Measurements from ENCODE around the gene SLC47A2. TPM values are rescaled to one million over a fixed set of nuclear protein-coding genes. Genes with fewer than 3 reads are reported as not detected.

The SLC47A2 gene
- total and polyA plus RNA-seq, 2 of the 13 experiments (the other 11 are each of a cell fraction or from before 2014, with no cell fraction given) = 0.04 TPM; not detected in 1

GRCh38 chr17:19720631-19721426, 4.4 kb upstream of the SLC47A2 start (continued):
- peak; percentile 66 for TF ChIP-seq PPARG (CRISPR knock-in tag; conservative IDR thresholded peaks at IDR 0.05)
- 0 out of 2 replicates have a peak, but pooled peaks have one; percentile 29 for TF ChIP-seq DPF2 (CRISPR knock-in tag; IDR thresholded peaks at IDR 0.05; ENCODE audit: borderline replicate concordance, low read depth)
- TF ChIP-seq ZNF18 (CRISPR knock-in tag; IDR thresholded peaks at IDR 0.05; ENCODE audit: insufficient replicate concordance) = peak; percentile 23
- TF ChIP-seq ZNF205 (CRISPR knock-in tag; IDR thresholded peaks at IDR 0.05) = no peak
- peak; percentile 51; the same call in 1 of the 2 replicates for TF ChIP-seq NCOA2 (CRISPR knock-in tag; IDR thresholded peaks at IDR 0.05)
- TF ChIP-seq HNF1B (CRISPR knock-in tag; IDR thresholded peaks at IDR 0.05) = peak; percentile 94
- no peak for TF ChIP-seq ZNF160 (CRISPR knock-in tag; IDR thresholded peaks at IDR 0.05)
- no peak for TF ChIP-seq FOXA1 (IDR thresholded peaks at IDR 0.05)
- no peak; the same call in 1 of the 2 replicates for TF ChIP-seq FOXA1 (CRISPR knock-in tag; IDR thresholded peaks at IDR 0.05)
- TF ChIP-seq ZKSCAN5 (CRISPR knock-in tag; IDR thresholded peaks at IDR 0.05) = 0 out of 2 replicates have a peak, but pooled peaks have one; percentile 35
- TF ChIP-seq, protein P1, sequence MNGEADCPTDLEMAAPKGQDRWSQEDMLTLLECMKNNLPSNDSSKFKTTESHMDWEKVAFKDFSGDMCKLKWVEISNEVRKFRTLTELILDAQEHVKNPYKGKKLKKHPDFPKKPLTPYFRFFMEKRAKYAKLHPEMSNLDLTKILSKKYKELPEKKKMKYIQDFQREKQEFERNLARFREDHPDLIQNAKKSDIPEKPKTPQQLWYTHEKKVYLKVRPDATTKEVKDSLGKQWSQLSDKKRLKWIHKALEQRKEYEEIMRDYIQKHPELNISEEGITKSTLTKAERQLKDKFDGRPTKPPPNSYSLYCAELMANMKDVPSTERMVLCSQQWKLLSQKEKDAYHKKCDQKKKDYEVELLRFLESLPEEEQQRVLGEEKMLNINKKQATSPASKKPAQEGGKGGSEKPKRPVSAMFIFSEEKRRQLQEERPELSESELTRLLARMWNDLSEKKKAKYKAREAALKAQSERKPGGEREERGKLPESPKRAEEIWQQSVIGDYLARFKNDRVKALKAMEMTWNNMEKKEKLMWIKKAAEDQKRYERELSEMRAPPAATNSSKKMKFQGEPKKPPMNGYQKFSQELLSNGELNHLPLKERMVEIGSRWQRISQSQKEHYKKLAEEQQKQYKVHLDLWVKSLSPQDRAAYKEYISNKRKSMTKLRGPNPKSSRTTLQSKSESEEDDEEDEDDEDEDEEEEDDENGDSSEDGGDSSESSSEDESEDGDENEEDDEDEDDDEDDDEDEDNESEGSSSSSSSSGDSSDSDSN (CRISPR knock-in tag; IDR thresholded peaks at IDR 0.05) = peak; percentile 50; the same call in 1 of the 2 replicates
- TF ChIP-seq ZNF589 (CRISPR knock-in tag; conservative IDR thresholded peaks at IDR 0.05) = no peak; the same call in 1 of the 2 replicates
- TF ChIP-seq FOXP1 (IDR thresholded peaks at IDR 0.05) = no peak
- peak; percentile 80; the same call in 1 of the 2 replicates for TF ChIP-seq FOXP1 (CRISPR knock-in tag; IDR thresholded peaks at IDR 0.05)
- TF ChIP-seq NCOR1 (IDR thresholded peaks at IDR 0.05; ENCODE audit: borderline replicate concordance, low read length) = peak; percentile 68
- TF ChIP-seq, protein P2, sequence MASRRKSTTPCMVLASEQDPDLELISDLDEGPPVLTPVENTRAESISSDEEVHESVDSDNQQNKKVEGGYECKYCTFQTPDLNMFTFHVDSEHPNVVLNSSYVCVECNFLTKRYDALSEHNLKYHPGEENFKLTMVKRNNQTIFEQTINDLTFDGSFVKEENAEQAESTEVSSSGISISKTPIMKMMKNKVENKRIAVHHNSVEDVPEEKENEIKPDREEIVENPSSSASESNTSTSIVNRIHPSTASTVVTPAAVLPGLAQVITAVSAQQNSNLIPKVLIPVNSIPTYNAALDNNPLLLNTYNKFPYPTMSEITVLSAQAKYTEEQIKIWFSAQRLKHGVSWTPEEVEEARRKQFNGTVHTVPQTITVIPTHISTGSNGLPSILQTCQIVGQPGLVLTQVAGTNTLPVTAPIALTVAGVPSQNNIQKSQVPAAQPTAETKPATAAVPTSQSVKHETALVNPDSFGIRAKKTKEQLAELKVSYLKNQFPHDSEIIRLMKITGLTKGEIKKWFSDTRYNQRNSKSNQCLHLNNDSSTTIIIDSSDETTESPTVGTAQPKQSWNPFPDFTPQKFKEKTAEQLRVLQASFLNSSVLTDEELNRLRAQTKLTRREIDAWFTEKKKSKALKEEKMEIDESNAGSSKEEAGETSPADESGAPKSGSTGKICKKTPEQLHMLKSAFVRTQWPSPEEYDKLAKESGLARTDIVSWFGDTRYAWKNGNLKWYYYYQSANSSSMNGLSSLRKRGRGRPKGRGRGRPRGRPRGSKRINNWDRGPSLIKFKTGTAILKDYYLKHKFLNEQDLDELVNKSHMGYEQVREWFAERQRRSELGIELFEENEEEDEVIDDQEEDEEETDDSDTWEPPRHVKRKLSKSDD (CRISPR knock-in tag; IDR thresholded peaks at IDR 0.05; ENCODE audit: low read depth) = peak; percentile 68; the same call in 1 of the 2 replicates
- peak; percentile 47; the same call in 1 of the 2 replicates for TF ChIP-seq CEBPG (CRISPR knock-in tag; IDR thresholded peaks at IDR 0.05)
